ENCODE results near the gene KIRREL2.
A peak's percentile ranks its signal among the peaks of the same experiment; 100 is the strongest.

Gene KIRREL2

DNA sequence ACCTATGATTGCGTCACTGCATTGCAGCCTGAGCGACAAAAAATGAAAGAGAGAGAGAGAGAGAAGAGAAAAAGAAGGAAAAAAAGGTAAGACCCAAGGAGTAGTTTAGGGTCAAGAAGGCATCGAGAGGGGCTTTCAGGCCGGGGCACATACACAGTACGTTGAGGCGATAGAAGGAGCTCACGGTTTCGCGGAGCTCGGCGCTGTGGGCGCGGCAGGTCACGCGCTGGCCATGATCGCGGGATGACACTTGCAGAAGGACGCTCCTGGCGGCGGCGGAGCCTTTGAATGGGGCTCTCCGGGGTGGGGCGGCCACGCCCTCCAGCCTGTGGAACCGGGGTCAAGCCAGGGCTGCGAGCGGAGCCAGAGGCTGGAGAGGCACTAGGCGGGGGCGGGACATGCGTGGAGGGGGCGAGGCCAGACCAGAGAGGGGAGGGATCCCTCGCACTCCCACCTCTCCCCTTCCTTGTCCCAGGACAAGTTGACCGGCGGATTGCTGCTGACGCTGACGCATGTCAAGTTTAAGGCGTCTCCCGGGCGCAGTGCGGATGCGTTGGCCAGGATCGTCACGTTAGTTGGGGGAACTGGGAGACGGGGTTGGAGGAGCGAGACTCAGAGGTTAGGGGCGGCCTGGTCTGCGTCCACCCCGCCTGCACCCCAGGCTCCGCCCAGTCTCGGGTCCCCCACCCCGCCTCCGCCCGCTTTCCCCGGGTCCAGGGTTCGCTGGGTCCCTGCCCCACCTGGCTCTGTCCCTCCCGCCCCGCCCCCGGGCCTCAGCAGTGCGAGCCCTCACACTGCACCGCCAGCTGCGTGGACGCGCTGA lies 11.3 kb upstream of the KIRREL2 start:
- no peak for DNase-seq

DNA sequence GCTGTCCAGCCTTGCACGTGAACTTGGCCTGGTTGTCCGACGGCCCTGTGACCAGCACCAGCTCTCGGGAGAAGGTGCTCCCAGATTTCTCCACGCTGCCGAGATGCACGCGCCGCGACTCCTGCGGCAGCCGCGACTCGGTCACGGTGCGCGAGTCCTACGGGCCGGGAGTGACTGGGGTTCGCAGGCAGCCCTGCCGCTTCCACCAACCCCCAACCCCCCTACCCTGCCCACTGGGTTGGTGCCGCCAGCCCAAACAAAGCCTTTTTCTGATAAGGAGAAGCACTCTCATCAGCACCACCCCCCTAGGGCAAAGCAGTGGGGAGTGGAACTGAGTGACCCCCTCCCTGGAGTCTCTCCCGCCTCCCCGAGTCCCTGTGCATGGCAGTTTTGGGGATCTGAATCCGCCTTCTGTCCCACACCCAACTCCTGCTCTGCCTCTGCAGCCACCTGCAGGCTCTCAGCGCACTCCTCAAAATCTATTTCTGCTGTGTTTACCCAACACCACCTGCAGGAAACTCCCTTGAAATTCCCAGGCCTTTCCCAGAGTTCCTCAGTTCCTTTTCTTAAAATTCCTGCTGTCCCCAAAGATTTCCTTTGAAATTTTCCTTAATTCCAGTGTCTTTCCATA lies 10.6 kb upstream of the KIRREL2 start:
- DNase-seq, result no peak

DNA sequence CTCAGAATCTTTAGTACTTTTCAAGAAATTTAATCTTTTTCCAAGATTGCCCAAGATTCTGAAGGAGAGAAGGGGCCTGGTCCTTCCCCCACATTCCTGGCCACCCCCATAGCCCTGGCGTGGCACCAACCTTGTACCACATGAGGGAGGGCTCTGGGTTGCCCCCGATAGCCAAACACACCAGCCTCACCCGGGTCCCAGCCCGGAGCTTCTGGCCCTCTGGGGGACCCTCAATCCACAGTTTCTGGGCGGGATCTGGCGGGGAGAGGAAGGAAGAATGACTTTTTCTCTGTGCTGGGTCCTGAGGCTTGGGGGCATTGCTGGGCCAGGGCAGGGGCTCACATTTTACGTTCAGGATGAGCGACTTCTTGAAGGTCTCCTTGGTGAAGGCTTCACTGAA lies 8.8 kb upstream of the KIRREL2 start:
- no peak for DNase-seq

DNA sequence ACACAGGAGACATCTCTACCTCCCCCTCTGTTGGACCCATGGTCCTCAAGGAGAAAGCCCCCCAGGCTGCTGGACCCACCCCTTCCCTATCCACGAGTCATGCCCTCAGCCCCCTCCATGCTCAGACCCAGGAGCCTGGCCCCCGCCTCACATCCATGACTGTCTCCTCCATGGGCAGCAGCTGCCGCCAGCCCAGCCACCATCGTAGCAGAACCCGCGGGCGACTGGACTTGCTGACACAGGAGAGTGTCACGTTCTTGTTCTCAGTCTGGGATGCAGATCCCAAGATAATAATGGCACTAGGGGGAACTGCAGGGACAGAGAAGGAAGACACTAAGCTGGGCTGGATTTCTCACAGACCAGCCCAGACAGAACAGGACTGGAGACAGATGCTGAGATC lies 8.2 kb upstream of the KIRREL2 start:
- DNase-seq, result no peak

DNA sequence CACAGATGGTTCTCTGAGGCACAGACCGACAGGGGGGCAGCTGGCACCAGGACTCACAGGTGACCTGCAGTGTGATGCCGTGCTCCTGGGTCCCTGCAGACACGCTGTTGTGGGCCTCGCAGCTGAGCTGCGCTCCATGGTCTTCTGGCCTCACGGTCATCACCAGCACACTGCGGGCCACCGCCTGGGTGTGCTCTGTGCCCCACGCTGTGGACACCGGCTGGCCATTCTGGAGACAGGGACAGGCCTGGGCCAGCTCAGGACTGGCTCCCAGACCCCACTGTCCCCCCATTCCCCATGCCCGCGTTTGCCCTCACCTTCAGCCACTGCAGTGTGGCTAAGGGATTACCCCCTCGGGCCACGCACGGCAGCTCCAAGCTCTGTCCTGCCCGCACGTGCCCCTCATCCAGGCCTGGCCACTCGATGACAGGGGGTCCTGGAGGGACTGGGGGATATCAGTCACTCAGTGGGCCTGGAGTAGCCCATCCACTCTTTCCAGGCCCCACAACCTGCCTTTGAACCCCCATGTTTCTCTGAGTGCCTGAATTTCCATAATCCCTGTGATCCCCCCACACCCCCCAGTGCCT lies 7.7 kb upstream of the KIRREL2 start:
- DNase-seq, result no peak

DNA sequence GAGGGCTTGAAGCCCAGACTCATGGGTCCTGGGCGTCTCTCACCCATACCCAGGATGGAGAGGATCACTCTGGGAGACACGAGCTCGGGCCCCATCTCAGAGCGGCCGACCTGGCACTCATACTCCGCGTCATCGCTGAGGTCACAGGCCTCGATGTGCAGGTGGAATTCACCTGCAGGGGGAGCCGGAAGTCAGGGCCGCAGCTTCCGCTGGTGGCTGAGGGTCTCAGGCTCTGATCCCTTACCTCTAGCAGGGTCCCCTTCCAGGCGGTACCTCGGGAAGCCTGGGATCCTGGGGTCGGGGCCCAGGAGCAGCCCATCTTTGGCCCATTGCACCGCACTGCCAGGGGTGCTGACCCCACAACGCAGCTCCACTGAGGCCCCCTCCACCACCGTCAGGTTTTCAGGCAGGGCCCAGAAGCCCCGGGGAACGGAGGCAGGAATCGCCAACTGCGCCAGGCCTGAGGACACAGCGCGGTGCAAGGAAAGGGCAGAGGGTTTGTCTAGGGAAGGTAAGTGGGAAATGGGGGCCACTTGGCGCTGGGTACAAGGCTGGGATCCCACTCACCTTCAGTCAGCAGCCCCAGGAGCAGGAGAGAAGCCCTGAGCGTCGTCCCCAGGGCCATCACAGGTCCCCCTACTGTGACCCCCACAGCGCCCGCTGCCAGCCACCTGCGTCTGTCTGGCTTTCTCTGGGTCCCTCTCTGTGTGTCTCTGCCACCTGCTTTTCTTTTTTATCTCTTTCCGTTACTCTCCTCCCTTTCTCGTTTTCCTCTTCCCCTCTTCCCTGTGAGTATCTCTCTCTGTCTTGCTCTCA lies 5.3 kb upstream of the KIRREL2 start:
- DNase-seq, result no peak

DNA sequence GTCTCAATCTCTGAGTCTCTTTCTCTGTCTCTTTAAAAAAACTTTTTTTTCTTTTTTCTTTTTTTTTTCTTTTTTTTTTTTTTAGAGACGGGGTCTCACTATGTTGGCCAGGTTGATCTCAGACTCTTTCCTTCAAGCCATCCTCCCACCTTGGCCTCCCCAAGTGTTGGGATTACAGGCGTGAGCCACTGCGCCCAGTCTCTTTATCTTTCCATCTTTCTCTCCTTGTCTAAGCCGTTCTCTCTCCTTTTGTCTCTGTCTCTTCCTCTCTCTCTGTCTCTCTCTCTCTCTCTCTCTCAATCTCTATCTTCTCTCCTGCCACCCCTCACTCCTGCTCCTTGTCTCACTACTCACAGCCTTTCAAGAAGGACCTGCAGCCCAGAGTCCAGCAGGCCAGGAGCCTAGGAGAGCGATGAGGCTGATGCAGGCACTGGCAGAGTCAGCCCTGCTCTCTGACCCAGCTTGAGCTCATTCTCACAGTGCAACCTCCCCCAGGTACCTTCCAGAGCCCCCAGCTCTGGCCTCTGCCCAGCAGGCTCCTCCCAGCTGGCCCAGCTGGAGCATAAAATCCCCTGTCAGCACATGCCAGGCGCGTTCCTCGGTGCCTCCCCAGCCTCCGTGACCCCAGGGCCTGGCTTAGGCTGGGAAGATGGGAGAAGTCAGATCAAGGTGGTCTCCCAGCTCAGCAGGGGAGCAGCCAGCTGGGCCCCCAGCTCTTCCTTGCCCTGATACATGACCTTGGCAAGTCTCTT lies 4.5 kb upstream of the KIRREL2 start, which contains the start of gene NPHS1:
NPHS1 (minus strand) TSS at position 476 of the 752 bp plus-strand sequence. CDS start 667 bp downstream, outside the sequence.
- no peak for DNase-seq

DNA sequence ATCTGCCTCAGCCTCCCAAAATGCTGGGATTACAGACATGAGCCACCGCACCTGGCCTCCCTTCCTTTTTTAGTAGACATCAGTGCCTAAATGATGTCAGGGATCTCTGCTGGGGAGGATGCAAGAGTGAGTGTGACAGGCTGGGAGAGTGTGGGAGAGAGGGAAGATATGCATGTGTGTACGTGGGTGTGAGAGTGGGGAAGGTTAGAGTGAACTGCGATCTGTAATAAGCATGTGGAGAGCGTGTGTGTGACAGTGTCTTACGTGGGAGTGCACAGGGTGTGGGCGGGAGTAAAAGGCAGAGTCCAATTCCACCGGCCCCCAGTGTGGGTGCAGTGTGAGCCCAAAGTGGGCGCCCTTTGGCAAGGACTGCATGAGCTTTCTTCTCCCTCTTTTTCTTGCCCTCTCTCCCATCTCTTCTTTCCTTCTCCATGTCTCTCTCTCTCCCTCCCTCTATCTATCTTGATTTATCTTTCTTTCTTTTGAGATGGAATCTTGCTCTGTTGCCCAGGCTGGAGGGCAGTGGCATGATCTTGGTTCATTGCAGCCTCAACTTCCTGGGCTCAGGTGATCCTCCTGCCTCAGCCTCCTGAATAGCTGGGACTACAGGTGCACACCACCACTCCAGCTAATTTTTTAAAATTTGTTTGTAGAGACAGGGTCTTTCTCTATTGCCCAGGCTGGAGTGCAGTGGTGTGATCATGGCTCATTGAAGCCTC lies 3.5 kb upstream of the KIRREL2 start:
- no peak for DNase-seq

DNA sequence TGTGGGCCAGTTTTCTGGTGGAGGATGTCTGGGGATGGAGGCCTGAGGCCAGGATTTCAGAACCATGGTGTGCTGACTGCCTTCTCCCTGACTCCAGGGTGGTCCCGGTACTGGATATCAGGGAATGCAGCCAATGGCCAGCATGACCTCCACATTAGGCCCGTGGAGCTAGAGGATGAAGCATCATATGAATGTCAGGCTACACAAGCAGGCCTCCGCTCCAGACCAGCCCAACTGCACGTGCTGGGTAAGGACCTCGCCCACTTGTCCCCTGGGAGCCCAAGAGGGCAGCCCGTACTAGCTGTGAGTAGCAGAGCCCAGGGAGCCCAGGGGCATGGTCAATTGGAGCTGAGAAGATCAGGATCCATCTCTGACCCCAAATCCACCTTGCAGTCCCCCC lies 1.6 kb downstream of the KIRREL2 start:
- DNase-seq, result no peak

DNA sequence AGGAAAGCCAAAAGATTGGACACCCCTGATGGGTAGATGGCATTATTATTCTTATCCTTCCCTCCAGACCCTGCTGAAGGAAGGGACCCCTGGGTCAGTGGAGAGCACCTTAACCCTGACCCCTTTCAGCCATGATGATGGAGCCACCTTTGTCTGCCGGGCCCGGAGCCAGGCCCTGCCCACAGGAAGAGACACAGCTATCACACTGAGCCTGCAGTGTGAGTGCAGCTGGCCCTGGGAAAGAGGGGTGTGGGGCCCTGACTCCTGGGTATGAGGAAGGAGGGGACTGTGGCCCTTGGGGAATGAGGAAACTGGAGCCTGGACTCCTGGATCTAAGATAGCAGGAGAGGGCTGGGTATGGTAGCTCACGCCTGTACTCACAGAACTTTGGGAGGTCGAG lies 2.7 kb downstream of the KIRREL2 start:
- DNase-seq, result no peak

DNA sequence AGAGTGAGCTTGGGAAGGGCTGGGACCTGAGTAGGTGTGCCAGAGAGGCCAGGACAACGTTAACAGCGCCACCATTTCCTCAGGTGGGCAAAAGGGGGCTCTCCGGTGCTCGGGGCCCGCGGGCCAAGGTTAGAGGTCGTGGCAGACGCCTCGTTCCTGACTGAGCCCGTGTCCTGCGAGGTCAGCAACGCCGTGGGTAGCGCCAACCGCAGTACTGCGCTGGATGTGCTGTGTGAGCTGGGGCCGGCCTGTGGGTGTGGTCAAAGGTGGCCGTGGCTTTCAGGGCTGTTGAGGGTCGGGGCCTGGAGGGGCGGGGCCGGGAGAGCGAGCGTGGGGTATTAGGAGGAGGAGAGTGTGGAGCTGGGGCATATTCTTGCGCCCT lies 3.7 kb downstream of the KIRREL2 start:
- DNase-seq, result no peak

DNA sequence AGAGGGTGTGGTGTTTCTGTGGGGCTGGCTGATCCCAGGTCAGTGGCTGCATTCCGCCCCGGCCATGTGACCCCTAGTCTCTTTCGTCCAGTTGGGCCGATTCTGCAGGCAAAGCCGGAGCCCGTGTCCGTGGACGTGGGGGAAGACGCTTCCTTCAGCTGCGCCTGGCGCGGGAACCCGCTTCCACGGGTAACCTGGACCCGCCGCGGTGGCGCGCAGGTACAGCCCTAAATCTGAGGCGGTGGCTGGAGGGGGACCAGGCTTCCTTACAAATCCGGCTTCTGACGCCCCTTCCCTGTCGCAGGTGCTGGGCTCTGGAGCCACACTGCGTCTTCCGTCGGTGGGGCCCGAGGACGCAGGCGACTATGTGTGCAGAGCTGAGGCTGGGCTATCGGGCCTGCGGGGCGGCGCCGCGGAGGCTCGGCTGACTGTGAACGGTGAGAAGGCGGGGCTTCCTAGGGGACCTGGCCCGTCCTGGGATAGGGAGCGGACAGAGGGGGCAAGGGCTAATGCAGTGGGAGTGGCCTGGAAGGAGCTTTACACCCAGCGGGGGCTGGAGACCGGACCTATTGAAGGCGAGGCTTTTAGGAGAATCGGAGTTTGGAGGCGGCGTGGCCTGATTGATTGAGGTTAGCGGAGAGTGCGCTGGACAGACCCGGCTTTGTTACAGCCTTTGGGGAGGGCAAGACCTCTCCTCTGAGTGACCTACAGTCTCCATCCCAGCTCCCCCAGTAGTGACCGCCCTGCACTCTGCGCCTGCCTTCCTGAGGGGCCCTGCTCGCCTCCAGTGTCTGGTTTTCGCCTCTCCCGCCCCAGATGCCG lies 4.3 kb downstream of the KIRREL2 start:
- DNase-seq, result no peak

DNA sequence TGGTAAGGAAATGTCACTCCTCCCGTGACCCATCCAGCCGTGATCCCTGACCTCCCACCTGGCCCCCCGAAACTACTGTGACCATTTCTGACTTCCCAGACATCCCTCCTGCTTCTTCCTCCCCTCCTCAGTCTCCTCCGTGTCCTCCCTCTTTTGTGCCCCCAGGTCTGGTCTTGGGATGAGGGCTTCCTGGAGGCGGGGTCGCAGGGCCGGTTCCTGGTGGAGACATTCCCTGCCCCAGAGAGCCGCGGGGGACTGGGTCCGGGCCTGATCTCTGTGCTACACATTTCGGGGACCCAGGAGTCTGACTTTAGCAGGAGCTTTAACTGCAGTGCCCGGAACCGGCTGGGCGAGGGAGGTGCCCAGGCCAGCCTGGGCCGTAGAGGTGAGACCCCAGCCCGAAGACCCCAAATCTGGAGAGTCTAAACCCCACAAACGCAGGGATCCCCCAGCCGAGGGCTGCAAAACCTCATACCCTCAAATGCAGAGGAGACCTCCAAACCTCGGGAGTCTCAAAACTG lies 5.0 kb downstream of the KIRREL2 start:
- DNase-seq, result no peak

DNA sequence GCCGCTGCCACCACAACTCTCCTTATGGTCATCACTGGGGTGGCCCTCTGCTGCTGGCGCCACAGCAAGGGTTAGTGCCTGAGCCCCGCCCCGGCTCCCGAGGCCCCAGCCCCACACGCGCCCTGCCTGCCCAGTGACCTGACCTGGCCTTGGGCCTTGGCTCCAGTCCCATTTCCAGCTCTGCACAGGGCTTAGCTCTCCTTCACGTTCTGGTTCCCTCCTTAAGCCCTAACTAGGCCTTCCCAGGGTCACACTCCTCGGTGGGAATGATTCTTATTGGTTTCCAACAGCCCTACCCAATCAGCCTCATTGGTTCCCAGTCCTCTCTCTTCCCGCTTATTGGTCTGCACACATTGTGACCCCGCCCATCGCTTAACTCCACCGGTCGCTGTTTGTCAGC lies 5.8 kb downstream of the KIRREL2 start:
- no peak for DNase-seq

DNA sequence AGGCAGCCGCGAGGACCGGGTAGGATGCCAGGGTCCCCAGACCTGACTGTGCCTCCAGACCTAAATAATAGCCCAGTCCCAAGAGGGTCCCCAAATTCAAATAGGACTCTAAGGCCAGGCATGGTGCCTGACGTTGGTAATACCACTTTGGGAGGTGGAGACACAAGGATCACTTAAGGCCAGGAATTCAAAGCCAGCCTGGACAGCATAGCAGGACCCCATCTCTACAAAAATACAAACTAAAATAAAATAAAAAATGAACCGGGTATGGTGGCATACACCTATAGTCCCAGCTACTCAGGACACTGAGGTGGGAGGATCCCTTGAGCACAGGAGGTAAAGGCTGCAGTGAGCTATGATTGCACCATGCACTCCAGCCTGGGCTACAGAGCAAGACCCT lies 6.3 kb downstream of the KIRREL2 start:
- DNase-seq, result no peak

DNA sequence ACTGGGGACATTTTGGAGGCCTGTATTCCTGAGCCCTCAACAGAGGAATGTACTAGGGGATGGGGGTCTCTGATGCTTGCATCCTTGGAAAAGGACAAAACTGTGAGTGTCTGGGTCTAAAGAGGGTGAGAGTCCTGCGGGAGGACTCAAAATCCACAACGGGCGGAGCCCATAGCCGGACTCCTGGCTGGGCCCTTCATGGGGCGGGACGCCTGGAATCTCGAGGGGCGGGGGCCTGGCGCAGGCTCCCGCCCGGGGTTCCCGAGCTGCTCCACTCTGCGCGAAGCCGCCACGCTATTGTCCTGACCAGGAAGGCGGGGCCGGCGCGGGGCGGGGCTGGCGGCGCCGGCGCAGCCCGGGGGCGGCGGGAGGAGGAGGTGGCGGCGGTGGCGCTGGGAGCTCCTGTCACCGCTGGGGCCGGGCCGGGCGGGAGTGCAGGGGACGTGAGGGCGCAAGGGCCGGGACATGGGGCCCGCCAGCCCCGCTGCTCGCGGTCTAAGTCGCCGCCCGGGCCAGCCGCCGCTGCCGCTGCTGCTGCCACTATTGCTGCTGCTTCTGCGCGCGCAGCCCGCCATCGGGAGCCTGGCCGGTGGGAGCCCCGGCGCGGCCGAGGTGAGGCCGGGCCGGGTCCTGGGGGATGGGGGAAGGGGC lies 11.6 kb downstream of the KIRREL2 start, which contains the start of gene APLP1:
APLP1 (plus strand) TSS at position 403 of the 651 bp plus-strand sequence; CDS start at position 466, 63 bp downstream.
- no peak for DNase-seq

DNA sequence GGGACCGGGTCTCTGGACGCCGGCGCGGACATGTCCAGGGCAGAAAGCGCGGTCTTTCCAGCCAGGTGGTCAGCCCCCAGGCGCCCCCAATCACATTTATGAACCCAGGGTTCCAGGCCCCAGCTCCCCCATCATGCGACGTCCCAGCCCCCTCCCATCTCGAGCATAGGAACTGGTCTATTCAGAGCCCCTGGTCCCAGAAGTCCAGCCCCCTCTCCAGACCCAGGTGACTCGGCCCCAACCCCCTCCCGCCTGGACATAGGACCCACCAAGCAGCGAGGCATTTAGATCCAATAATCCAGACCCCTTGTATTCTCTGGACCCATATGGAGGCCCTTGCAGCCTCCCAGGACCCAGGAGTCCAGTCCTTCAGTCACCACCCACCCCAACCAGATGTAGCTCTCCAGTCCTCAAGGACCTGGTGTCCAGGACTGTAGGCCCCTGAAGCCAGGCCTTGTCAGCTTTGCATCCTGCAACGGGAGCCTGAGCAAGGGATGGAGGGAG lies 12.2 kb downstream of the KIRREL2 start:
- no peak for DNase-seq

DNA sequence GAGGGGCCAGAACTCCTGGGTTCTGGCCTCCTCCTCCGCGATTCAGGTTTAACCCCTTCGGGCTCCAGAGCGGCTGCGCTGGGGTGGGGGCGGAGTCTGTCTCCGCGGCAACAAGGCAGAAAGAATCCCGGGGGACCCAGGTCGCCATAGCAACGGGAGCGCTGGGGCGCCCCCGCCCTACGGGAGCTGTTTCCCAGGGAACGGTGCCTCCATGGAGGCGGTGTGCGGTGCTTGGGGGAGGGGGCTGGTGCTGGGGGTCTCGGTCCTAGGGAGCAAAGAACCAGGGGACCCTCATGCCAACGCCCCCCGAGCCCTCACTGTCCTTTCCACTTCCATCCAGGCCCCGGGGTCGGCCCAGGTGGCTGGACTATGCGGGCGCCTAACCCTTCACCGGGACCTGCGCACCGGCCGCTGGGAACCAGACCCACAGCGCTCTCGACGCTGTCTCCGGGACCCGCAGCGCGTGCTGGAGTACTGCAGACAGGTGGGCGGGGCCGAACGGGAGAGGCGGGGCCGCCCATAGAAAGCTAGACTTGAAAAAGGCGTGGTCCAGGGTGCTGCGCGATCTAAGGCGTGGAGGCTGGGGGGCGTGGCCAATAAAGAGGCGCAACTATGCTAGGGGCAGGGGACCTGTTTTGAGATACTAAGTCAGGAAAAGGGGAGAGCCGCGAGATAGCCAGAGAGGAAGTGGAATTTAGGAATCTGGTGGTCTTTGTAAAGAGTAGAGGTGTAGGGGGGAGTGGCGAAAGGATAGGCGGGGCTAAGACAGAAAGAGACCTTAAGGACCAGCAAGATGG lies 12.8 kb downstream of the KIRREL2 start:
- DNase-seq, result peak; percentile 78
